Measurements from ENCODE around the gene MUSTN1.

The MUSTN1 gene

GRCh38 chr3:52879581-52879980, 44.8 kb upstream of the MUSTN1 start:
- no peak overlapping the region for H3K27ac ChIP-seq
- no peaks in the 10 kb centered on the region for H3K4me1 ChIP-seq
- H3K79me2 ChIP-seq, result peaks cover 20% of the 10 kb centered on the region
- no peak overlapping the region for H3K9ac ChIP-seq
- no peaks in the 10 kb centered on the region for H3K36me3 ChIP-seq (ENCODE audit: control insufficient read depth, insufficient read depth, low read length)
- H2AFZ ChIP-seq, result no peak overlapping the region
- H3K4me2 ChIP-seq (ENCODE audit: low read length), result no peak overlapping the region
- H3K4me3 ChIP-seq (ENCODE audit: low read depth, low read length), result no peak overlapping the region
- H3K9me3 ChIP-seq (ENCODE audit: control insufficient read depth, low read length), result no peaks in the 10 kb centered on the region
- H3K27me3 ChIP-seq (ENCODE audit: control insufficient read depth, insufficient read depth, low read length), result no peaks in the 10 kb centered on the region
- TF ChIP-seq CTCF (IDR thresholded peaks at IDR 0.05), result no peak

- no peak overlapping the region for H3K27ac ChIP-seq
- no peak overlapping the region for H2AFZ ChIP-seq
- no peaks in the 10 kb centered on the region for H3K36me3 ChIP-seq (ENCODE audit: control insufficient read depth, insufficient read depth, low read length)
- H3K27me3 ChIP-seq (ENCODE audit: control insufficient read depth, insufficient read depth, low read length), result no peaks in the 10 kb centered on the region
- TF ChIP-seq CTCF (IDR thresholded peaks at IDR 0.05), result no peak
- no peaks in the 10 kb centered on the region for H3K9me3 ChIP-seq (ENCODE audit: control insufficient read depth, low read length)
- no peak overlapping the region for H3K4me3 ChIP-seq (ENCODE audit: low read depth, low read length)
- no peak overlapping the region for H3K4me2 ChIP-seq (ENCODE audit: low read length)
- no peak overlapping the region for H3K9ac ChIP-seq
- H3K4me1 ChIP-seq, result no peaks in the 10 kb centered on the region
- peaks cover 20% of the 10 kb centered on the region for H3K79me2 ChIP-seq
Observed at GRCh38 chr3:52879090-52879489, 44.3 kb upstream of the MUSTN1 start.

- Histone ChIP-seq H3K79me2 (peaks cover 18% of the 10 kb centered on the region), H3K9ac (no peak overlapping the region), H3K4me2 (ENCODE audit: low read length) (no peak overlapping the region), H3K36me3 (ENCODE audit: control insufficient read depth, insufficient read depth, low read length) (no peaks in the 10 kb centered on the region), H3K4me1 (no peaks in the 10 kb centered on the region), H3K4me3 (ENCODE audit: low read depth, low read length) (no peak overlapping the region), H3K9me3 (ENCODE audit: control insufficient read depth, low read length) (no peaks in the 10 kb centered on the region), H3K27ac (no peak overlapping the region), H2AFZ (no peak overlapping the region), H3K27me3 (ENCODE audit: control insufficient read depth, insufficient read depth, low read length) (no peaks in the 10 kb centered on the region)
- TF ChIP-seq CTCF (IDR thresholded peaks at IDR 0.05), result no peak
Observed at GRCh38 chr3:52877085-52877484, 42.3 kb upstream of the MUSTN1 start.

GRCh38 chr3:52874864-52875587, 40.2 kb upstream of the MUSTN1 start:
- no peaks in the 10 kb centered on the region for H3K9me3 ChIP-seq (ENCODE audit: control insufficient read depth, low read length)
- no peak overlapping the region for H3K27ac ChIP-seq
- TF ChIP-seq CTCF (IDR thresholded peaks at IDR 0.05), result no peak
- H3K36me3 ChIP-seq (ENCODE audit: control insufficient read depth, insufficient read depth, low read length), result no peaks in the 10 kb centered on the region
- no peak overlapping the region for H3K9ac ChIP-seq
- no peaks in the 10 kb centered on the region for H3K27me3 ChIP-seq (ENCODE audit: control insufficient read depth, insufficient read depth, low read length)
- H2AFZ ChIP-seq, result no peak overlapping the region
- no peak overlapping the region for H3K4me2 ChIP-seq (ENCODE audit: low read length)
- no peak overlapping the region for H3K4me3 ChIP-seq (ENCODE audit: low read depth, low read length)
- H3K4me1 ChIP-seq, result no peaks in the 10 kb centered on the region
- H3K79me2 ChIP-seq, result peaks cover 16% of the 10 kb centered on the region

- TF ChIP-seq CTCF (IDR thresholded peaks at IDR 0.05), result no peak
- Histone ChIP-seq H3K4me3 (ENCODE audit: low read depth, low read length) (no peak overlapping the region), H3K4me1 (no peaks in the 10 kb centered on the region), H3K79me2 (peaks cover 13% of the 10 kb centered on the region), H3K9ac (no peak overlapping the region), H2AFZ (no peak overlapping the region), H3K4me2 (ENCODE audit: low read length) (no peak overlapping the region), H3K27me3 (ENCODE audit: control insufficient read depth, insufficient read depth, low read length) (no peaks in the 10 kb centered on the region), H3K27ac (no peak overlapping the region), H3K36me3 (ENCODE audit: control insufficient read depth, insufficient read depth, low read length) (no peaks in the 10 kb centered on the region), H3K9me3 (ENCODE audit: control insufficient read depth, low read length) (no peaks in the 10 kb centered on the region)
Observed at GRCh38 chr3:52874160-52874701, 39.4 kb upstream of the MUSTN1 start.
